ENCODE data around the gene TBX5. TPM values are rescaled to one million over a fixed set of nuclear protein-coding genes. Genes with fewer than 3 reads are reported as not detected.

The TBX5 gene
- total and polyA plus RNA-seq, 2 donors (not counting 1 experiment from before 2014, with no cell fraction given): not detected

- Histone ChIP-seq H3K4me2 (replicated peaks; ENCODE audit: low read depth, low read length, poor library complexity, severe bottlenecking) (no peak overlapping the region), H3K4me1 (ENCODE audit: control insufficient read depth in 2 of 2, insufficient read depth in 2 of 2, low read length in 2 of 2) (no peaks in the 10 kb centered on the region), H3K36me3 (replicated peaks in 1 of 2; ENCODE audit: control extremely low read depth in 1 of 2, control insufficient read depth in 1 of 2, extremely low read depth in 1 of 2, insufficient read depth in 2 of 2, low read length in 1 of 2) (no peaks in the 10 kb centered on the region), H3K9me3 (ENCODE audit: control extremely low read depth in 1 of 3, control insufficient read depth in 2 of 3, insufficient read depth in 1 of 3, low read length in 2 of 3) (peaks cover 0 to 14% (median 0%) of the 10 kb centered on the region in 3 donors), H3K4me3 (ENCODE audit: control extremely low read depth in 1 of 5, extremely low read depth in 1 of 5, insufficient read depth in 1 of 5, low read depth in 2 of 5, low read length in 4 of 5) (no peak overlapping the region), H4K20me1 (ENCODE audit: control insufficient read depth, insufficient read depth, low read length, poor library complexity, severe bottlenecking) (no peaks in the 10 kb centered on the region), H3K9ac (ENCODE audit: low read length) (no peak overlapping the region), H3K27ac (ENCODE audit: low read length in 2 of 2) (no peak overlapping the region), H3K27me3 (replicated peaks in 1 of 4; ENCODE audit: control extremely low read depth in 1 of 4, control insufficient read depth in 3 of 4, insufficient read depth in 4 of 4, low read length in 3 of 4) (no peaks in the 10 kb centered on the region), H2AFZ (ENCODE audit: insufficient read depth, low read depth, low read length, poor library complexity, severe bottlenecking) (no peak overlapping the region), H3K79me2 (ENCODE audit: control insufficient read depth, insufficient read depth, low read length) (no peaks in the 10 kb centered on the region)
- intact Hi-C loops (cut with micrococcal nuclease): no loop called here
- Mint-ChIP-seq H3K27ac (no peak overlapping the region), H3K4me1 (no peaks in the 10 kb centered on the region), H3K27me3 (peaks cover 4% of the 10 kb centered on the region), H3K9me3 (ENCODE audit: insufficient read depth) (peaks cover 3% of the 10 kb centered on the region), H3K4me3 (no peak overlapping the region)
- TF ChIP-seq EZH2 (IDR thresholded peaks at IDR 0.05; ENCODE audit: borderline replicate concordance, insufficient read depth, low read depth, low read length, poor library complexity, severe bottlenecking) (no peak), CTCF (IDR thresholded peaks at IDR 0.05) (no peak)
- DNase-seq: no peak
- 75% methylated on average over 1 of the region's 1 CpG for WGBS (ENCODE audit: insufficient coverage)
- ATAC-seq (ENCODE audit: low read depth): no peak
- ChIA-PET CTCF (no interaction called here), POLR2A (no interaction called here)
These were observed 84.4 kb downstream of the TBX5 start for GRCh38 chr12:114321524-114321923.

GRCh38 chr12:114320968-114321367 is 85.0 kb downstream of the TBX5 start:
- H3K27ac Mint-ChIP-seq: no peak overlapping the region
- intact Hi-C loops (cut with micrococcal nuclease): no loop called here
- H3K4me3 ChIP-seq (ENCODE audit: control extremely low read depth in 1 of 5, extremely low read depth in 1 of 5, insufficient read depth in 1 of 5, low read depth in 2 of 5, low read length in 4 of 5): no peak overlapping the region
- no peaks in the 10 kb centered on the region for H3K36me3 ChIP-seq (replicated peaks in 1 of 2; ENCODE audit: control extremely low read depth in 1 of 2, control insufficient read depth in 1 of 2, extremely low read depth in 1 of 2, insufficient read depth in 2 of 2, low read length in 1 of 2)
- H4K20me1 ChIP-seq (ENCODE audit: control insufficient read depth, insufficient read depth, low read length, poor library complexity, severe bottlenecking): no peaks in the 10 kb centered on the region
- no peak overlapping the region for H3K4me2 ChIP-seq (replicated peaks; ENCODE audit: low read depth, low read length, poor library complexity, severe bottlenecking)
- H3K4me1 ChIP-seq (ENCODE audit: control insufficient read depth in 2 of 2, insufficient read depth in 2 of 2, low read length in 2 of 2): no peaks in the 10 kb centered on the region
- H3K79me2 ChIP-seq (ENCODE audit: control insufficient read depth, insufficient read depth, low read length): no peaks in the 10 kb centered on the region
- H2AFZ ChIP-seq (ENCODE audit: insufficient read depth, low read depth, low read length, poor library complexity, severe bottlenecking): no peak overlapping the region
- no peak overlapping the region for H3K9ac ChIP-seq (ENCODE audit: low read length)
- no peak overlapping the region for H3K4me3 Mint-ChIP-seq
- no peaks in the 10 kb centered on the region for H3K4me1 Mint-ChIP-seq
- no peak overlapping the region for H3K27ac ChIP-seq (ENCODE audit: low read length in 2 of 2)
- WGBS (ENCODE audit: insufficient coverage): 95% methylated on average over 8 of the region's 8 CpGs
- ATAC-seq (ENCODE audit: low read depth): no peak
- ChIA-PET CTCF (no interaction called here), POLR2A (no interaction called here)
- DNase-seq: no peak
- peaks cover 4% of the 10 kb centered on the region for H3K27me3 Mint-ChIP-seq
- no peaks in the 10 kb centered on the region for H3K27me3 ChIP-seq (replicated peaks in 1 of 4; ENCODE audit: control extremely low read depth in 1 of 4, control insufficient read depth in 3 of 4, insufficient read depth in 4 of 4, low read length in 3 of 4)
- no peak for TF ChIP-seq EZH2 (IDR thresholded peaks at IDR 0.05; ENCODE audit: borderline replicate concordance, insufficient read depth, low read depth, low read length, poor library complexity, severe bottlenecking)
- no peak for TF ChIP-seq CTCF (IDR thresholded peaks at IDR 0.05)
- H3K9me3 ChIP-seq (ENCODE audit: control extremely low read depth in 1 of 3, control insufficient read depth in 2 of 3, insufficient read depth in 1 of 3, low read length in 2 of 3): peaks cover 0 to 11% (median 0%) of the 10 kb centered on the region in 3 donors
- peaks cover 3% of the 10 kb centered on the region for H3K9me3 Mint-ChIP-seq (ENCODE audit: insufficient read depth)

All from B cell (primary cell).